HepG2 (cell line): Measurements from ENCODE around the gene COBLL1. TPM values are rescaled to one million over a fixed set of nuclear protein-coding genes. Genes with fewer than 3 reads are reported as not detected.

Source experiments
- CREB1 ChIP-seq, 2 experiments: fragments of 450-650 bp in 1 of 2; IDR thresholded peaks; 2 replicates each; pipeline ENCODE4 v1.6.1; 2016 to 2017; ENCODE audit warnings: control low read depth in 1 of 2, mild to moderate bottlenecking in 1 of 2, missing compliant biosample characterization in 1 of 2, missing genetic modification characterization in 1 of 2
- GLMP ChIP-seq: sonication (generic); formaldehyde crosslinking; IDR thresholded peaks from 2 replicates; pipeline ENCODE4 v1.9.0; 2021; ENCODE audit warnings: missing genetic modification reagents, mild to moderate bottlenecking, borderline replicate concordance
- HMG20B ChIP-seq: conservative IDR thresholded peaks from 2 replicates; pipeline ENCODE4 v1.6.1; 2016; ENCODE audit warnings: missing genetic modification reagents, missing compliant biosample characterization
- IRF9 ChIP-seq: sonication (generic); formaldehyde crosslinking; IDR thresholded peaks from 2 replicates; pipeline ENCODE4 v1.8.0; 2022; ENCODE audit warnings: missing genetic modification reagents, mild to moderate bottlenecking, borderline replicate concordance
- KDM6A ChIP-seq: IDR thresholded peaks from 2 replicates; pipeline ENCODE4 v1.6.1; 2016; ENCODE audit warnings: low read depth
- MIER3 ChIP-seq: IDR thresholded peaks from 2 replicates; pipeline ENCODE4 v1.6.1; 2016; ENCODE audit warnings: missing compliant biosample characterization, borderline replicate concordance
- RBFOX2 ChIP-seq: fragments of 200-400 bp; formaldehyde crosslinking; IDR thresholded peaks from 2 replicates; pipeline ENCODE4 v1.6.1; 2017; ENCODE audit warnings: low read depth, mild to moderate bottlenecking, low read length
- SALL1 ChIP-seq: sonication (generic); formaldehyde crosslinking; IDR thresholded peaks from 2 replicates; pipeline ENCODE4 v1.8.0; 2022; ENCODE audit warnings: mild to moderate bottlenecking, missing genetic modification reagents
- THAP7 ChIP-seq: sonication (generic); formaldehyde crosslinking; IDR thresholded peaks from 2 replicates; pipeline ENCODE4 v1.8.1; 2023; ENCODE audit warnings: mild to moderate bottlenecking, missing genetic modification reagents
- XBP1 ChIP-seq: sonication (generic); formaldehyde crosslinking; IDR thresholded peaks from 2 replicates; pipeline ENCODE4 v1.5.0; 2020; ENCODE audit warnings: missing genetic modification reagents
- ZKSCAN1 ChIP-seq: fragments of 150-350 bp; IDR thresholded peaks from 2 replicates; pipeline ENCODE4 v1.6.1; 2014; ENCODE audit warnings: low read length
- ZNF512B ChIP-seq: sonication (generic); formaldehyde crosslinking; IDR thresholded peaks from 2 replicates; pipeline ENCODE4 v1.5.1; 2020; ENCODE audit warnings: missing genetic modification reagents, mild to moderate bottlenecking, borderline replicate concordance
- ZNF550 ChIP-seq: sonication (generic); formaldehyde crosslinking; IDR thresholded peaks from 2 replicates; pipeline ENCODE4 v1.4.0; 2020; ENCODE audit warnings: mild to moderate bottlenecking, missing genetic modification reagents, borderline replicate concordance
- ZNF607 ChIP-seq: sonication (generic); formaldehyde crosslinking; IDR thresholded peaks from 2 replicates; pipeline ENCODE4 v1.5.1; 2020; ENCODE audit warnings: missing genetic modification reagents, mild to moderate bottlenecking, borderline replicate concordance
- ZNF746 ChIP-seq: sonication (generic); formaldehyde crosslinking; IDR thresholded peaks from 2 replicates; pipeline ENCODE4 v1.8.0; 2022; ENCODE audit warnings: mild to moderate bottlenecking, missing genetic modification reagents
- polyA plus RNA-seq, 8 experiments: library from polyadenylated mRNA; depleted of rRNA in 3 of 8; stranded (reverse) in 7 of 8; unstranded in 1 of 8; fragments of >200 nt; fragmentation: Illumina TruSeq in 4 of 8; extraction: Trizol in 4 of 8; gene quantifications; 2 replicates each; pipeline versions ENCODE4 v1.2.1 to v1.2.3, GENCODE V29; 2011 to 2016; ENCODE audit warnings: low read depth in 4 of 8, missing spikeins in 1 of 8, mixed read lengths in 1 of 8; ENCODE audit not compliant: insufficient read depth in 1 of 8
- total RNA-seq, 5 experiments: library from RNA; depleted of rRNA; stranded (reverse); fragments of >200 nt; fragmentation: Illumina TruSeq; extraction: Trizol; gene quantifications; 2 replicates each; pipeline ENCODE4 v1.2.3, GENCODE V29; 2016; ENCODE audit warnings: low read depth in 1 of 5
- TF ChIP-seq, protein P1 (sequence below): sonication (generic); formaldehyde crosslinking; IDR thresholded peaks from 2 replicates; pipeline ENCODE4 v1.5.1; 2020; ENCODE audit warnings: mild to moderate bottlenecking, missing genetic modification reagents, moderate library complexity

COBLL1 gene
- total and polyA plus RNA-seq, 2 of the 13 experiments (the other 11 are each of a cell fraction or from before 2014, with no cell fraction given) = 32.6 to 86.8 TPM

GRCh38 chr2:164841719-164842623, at the start of gene COBLL1 (continued):
- TF ChIP-seq HMG20B (CRISPR knock-in tag) (peak; percentile 58; the same call in 1 of the 2 replicates), IRF9 (CRISPR knock-in tag) (peak; percentile 90; the same call in 1 of the 2 replicates), ZNF550 (CRISPR knock-in tag) (peak; percentile 79; the same call in 1 of the 2 replicates), ZNF607 (no peak; the same call in 1 of the 2 replicates), ZNF512B (CRISPR knock-in tag) (peak; percentile 63; the same call in 1 of the 2 replicates), RBFOX2 (peak; percentile 90), KDM6A (no peak), CREB1 (IDR thresholded peaks at IDR 0.05) (no peak), CREB1 (CRISPR knock-in tag; IDR thresholded peaks at IDR 0.05) (0 out of 2 replicates have a peak, but pooled peaks have one; percentile 50), ZKSCAN1 (peak; percentile 69; the same call in 1 of the 2 replicates), ZNF746 (CRISPR knock-in tag) (peak; percentile 46; the same call in 1 of the 2 replicates), XBP1 (CRISPR knock-in tag) (0 out of 2 replicates have a peak, but pooled peaks have one; percentile 38), MIER3 (peak; percentile 75; the same call in 1 of the 2 replicates), SALL1 (CRISPR knock-in tag) (peak; percentile 98), THAP7 (CRISPR knock-in tag) (no peak), GLMP (CRISPR knock-in tag) (no peak)
- TF ChIP-seq, protein P1, sequence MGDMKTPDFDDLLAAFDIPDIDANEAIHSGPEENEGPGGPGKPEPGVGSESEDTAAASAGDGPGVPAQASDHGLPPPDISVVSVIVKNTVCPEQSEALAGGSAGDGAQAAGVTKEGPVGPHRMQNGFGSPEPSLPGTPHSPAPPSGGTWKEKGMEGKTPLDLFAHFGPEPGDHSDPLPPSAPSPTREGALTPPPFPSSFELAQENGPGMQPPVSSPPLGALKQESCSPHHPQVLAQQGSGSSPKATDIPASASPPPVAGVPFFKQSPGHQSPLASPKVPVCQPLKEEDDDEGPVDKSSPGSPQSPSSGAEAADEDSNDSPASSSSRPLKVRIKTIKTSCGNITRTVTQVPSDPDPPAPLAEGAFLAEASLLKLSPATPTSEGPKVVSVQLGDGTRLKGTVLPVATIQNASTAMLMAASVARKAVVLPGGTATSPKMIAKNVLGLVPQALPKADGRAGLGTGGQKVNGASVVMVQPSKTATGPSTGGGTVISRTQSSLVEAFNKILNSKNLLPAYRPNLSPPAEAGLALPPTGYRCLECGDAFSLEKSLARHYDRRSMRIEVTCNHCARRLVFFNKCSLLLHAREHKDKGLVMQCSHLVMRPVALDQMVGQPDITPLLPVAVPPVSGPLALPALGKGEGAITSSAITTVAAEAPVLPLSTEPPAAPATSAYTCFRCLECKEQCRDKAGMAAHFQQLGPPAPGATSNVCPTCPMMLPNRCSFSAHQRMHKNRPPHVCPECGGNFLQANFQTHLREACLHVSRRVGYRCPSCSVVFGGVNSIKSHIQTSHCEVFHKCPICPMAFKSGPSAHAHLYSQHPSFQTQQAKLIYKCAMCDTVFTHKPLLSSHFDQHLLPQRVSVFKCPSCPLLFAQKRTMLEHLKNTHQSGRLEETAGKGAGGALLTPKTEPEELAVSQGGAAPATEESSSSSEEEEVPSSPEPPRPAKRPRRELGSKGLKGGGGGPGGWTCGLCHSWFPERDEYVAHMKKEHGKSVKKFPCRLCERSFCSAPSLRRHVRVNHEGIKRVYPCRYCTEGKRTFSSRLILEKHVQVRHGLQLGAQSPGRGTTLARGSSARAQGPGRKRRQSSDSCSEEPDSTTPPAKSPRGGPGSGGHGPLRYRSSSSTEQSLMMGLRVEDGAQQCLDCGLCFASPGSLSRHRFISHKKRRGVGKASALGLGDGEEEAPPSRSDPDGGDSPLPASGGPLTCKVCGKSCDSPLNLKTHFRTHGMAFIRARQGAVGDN = peak; percentile 89
